Body of pancreas (tissue), 4 donors: ENCODE results near the gene MAPKAPK2.

Experiments used
- CTCF ChIP-seq, 7 experiments: fragments of 450-650 bp in 4 of 7; fragments of 200-600 bp in 3 of 7; sonication (generic) in 3 of 7; IDR thresholded peaks; one replicate each; pipeline ENCODE4 v1.5.1; 2016 to 2019; ENCODE audit warnings: antibody characterized with exemption in 7 of 7
- POLR2A ChIP-seq, 3 donors: fragments of 450-650 bp; IDR thresholded peaks; one replicate each; pipeline ENCODE4 v1.6.1; 2016; ENCODE audit warnings: antibody characterized with exemption in 3 of 3, mild to moderate bottlenecking in 2 of 3

DNA sequence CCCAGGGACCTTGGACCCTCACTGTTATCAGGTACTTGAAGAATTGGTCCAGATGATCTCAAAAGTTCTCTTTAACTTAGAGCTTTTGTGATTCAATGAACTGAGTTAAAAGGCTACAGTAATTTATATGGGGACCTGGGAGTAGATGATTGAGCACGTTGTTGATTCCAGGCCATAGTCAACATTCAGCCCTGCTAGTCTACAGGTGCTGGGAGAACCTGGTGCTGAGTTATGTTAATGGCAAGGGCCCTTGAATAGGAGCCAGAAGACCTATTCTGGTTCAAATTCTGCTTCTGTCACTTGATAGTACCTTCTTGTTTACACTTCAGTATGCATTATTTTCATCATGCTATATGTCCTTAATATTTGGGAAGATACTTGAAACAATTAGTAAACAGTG lies 38.2 kb upstream of the MAPKAPK2 start:
- TF ChIP-seq CTCF (IDR thresholded peaks at IDR 0.05) (no peak), POLR2A (IDR thresholded peaks at IDR 0.05) (no peak)
